H1 (cell line): Measurements from ENCODE around the gene EGLN2. TPM values are rescaled to one million over a fixed set of nuclear protein-coding genes. Genes with fewer than 3 reads are reported as not detected.
A peak's percentile ranks its signal among the peaks of the same experiment; 100 is the strongest.

Experiments
- CTCF ChIA-PET: fragments of 300-600 bp; sonication (Branson Sonifier 250); formaldehyde crosslinking; loops from one replicate; lab custom pipeline; 2021; ENCODE audit not compliant: partially characterized antibody; lab: Charles Lee
- POLR2A ChIA-PET: fragments of 300-600 bp; sonication (Branson Sonifier 250); formaldehyde crosslinking; loops from one replicate; lab custom pipeline; 2021; ENCODE audit warnings: inconsistent platforms; ENCODE audit not compliant: partially characterized antibody; lab: Charles Lee
- DNase-seq, 2 experiments: peaks; one replicate each; pipeline versions ENCODE4 v3.0.0 to v3.0.0-alpha.2; 2010 to 2022; ENCODE audit warnings: low spot score in 2 of 2, low read depth in 1 of 2, mixed read lengths in 1 of 2
- FAIRE-seq: peaks from 2 replicates; lab custom pipeline; 2011; peaks lifted over from hg19 to GRCh38; lab: Jason Lieb, UNC
- H2AFZ ChIP-seq: 2 replicates; pipeline ENCODE4 v1.8.1; 2012; ENCODE audit warnings: low read length, inconsistent platforms
- H2AK5ac ChIP-seq: 2 replicates; pipeline ENCODE4 v1.6.1; 2013; ENCODE audit warnings: low read depth, low read length
- H2BK120ac ChIP-seq: replicated peaks from 2 replicates; pipeline ENCODE3; 2013; ENCODE audit warnings: low read depth, low read length, inconsistent platforms
- H2BK12ac ChIP-seq: 2 replicates; pipeline ENCODE4 v1.6.1; 2013; ENCODE audit warnings: low read depth, low read length
- H2BK15ac ChIP-seq: 2 replicates; pipeline ENCODE4 v1.6.1; 2013; ENCODE audit warnings: low read length
- H2BK20ac ChIP-seq: 2 replicates; pipeline ENCODE4 v1.6.1; 2013; ENCODE audit warnings: low read length
- H2BK5ac ChIP-seq: 2 replicates; pipeline ENCODE4 v1.6.1; 2013; ENCODE audit warnings: low read depth, low read length
- H3K14ac ChIP-seq: 2 replicates; pipeline ENCODE4 v1.6.1; 2013; ENCODE audit warnings: inconsistent platforms; ENCODE audit not compliant: insufficient read length
- H3K18ac ChIP-seq: 2 replicates; pipeline ENCODE4 v1.6.1; 2013; ENCODE audit warnings: low read length; ENCODE audit errors: extremely low read depth
- H3K23ac ChIP-seq: 2 replicates; pipeline ENCODE4 v1.6.1; 2013; ENCODE audit warnings: inconsistent platforms; ENCODE audit not compliant: insufficient read length
- H3K23me2 ChIP-seq: 2 replicates; pipeline ENCODE4 v1.6.1; 2013; ENCODE audit warnings: low read depth, low read length
- H3K27ac ChIP-seq: 2 replicates; pipeline ENCODE4 v1.6.1; 2011; ENCODE audit warnings: low read depth, low read length, inconsistent platforms
- H3K27me3 ChIP-seq, 4 experiments: replicated peaks in 1 of 4; 1 replicate in 1 of 4; 2 replicates in 3 of 4; pipeline versions ENCODE4 v1.6.1 to v1.8.1; 2011 to 2013; ENCODE audit warnings: low read length in 3 of 4, mild to moderate bottlenecking in 3 of 4, inconsistent platforms in 2 of 4, mixed read lengths in 2 of 4, moderate library complexity in 1 of 4; ENCODE audit not compliant: control insufficient read depth in 3 of 4, insufficient read depth in 3 of 4; ENCODE audit errors: extremely low read depth in 1 of 4
- H3K36me3 ChIP-seq, 4 experiments: 2 replicates each; pipeline versions ENCODE4 v1.6.1 to v1.8.1; 2011 to 2013; ENCODE audit warnings: mild to moderate bottlenecking in 4 of 4, low read length in 3 of 4, moderate library complexity in 2 of 4, control low read depth in 1 of 4, inconsistent platforms in 1 of 4; ENCODE audit not compliant: insufficient read depth in 4 of 4, control insufficient read depth in 2 of 4
- H3K4ac ChIP-seq: replicated peaks from 2 replicates; pipeline ENCODE3; 2013; ENCODE audit warnings: low read length, low read depth, mixed read lengths, inconsistent platforms; ENCODE audit not compliant: insufficient read length
- H3K4me1 ChIP-seq, 4 experiments: replicated peaks in 1 of 4; 1 replicate in 1 of 4; 2 replicates in 3 of 4; pipeline versions ENCODE4 v1.6.1 to v1.8.1; 2011 to 2013; ENCODE audit warnings: low read length in 3 of 4, inconsistent platforms in 2 of 4, mixed read lengths in 1 of 4; ENCODE audit not compliant: insufficient read depth in 4 of 4, control insufficient read depth in 3 of 4
- H3K4me2 ChIP-seq, 2 experiments: 2 replicates each; pipeline versions ENCODE4 v1.6.1 to v1.8.1; 2011 to 2013; ENCODE audit warnings: low read depth in 2 of 2, low read length in 2 of 2, control low read depth in 1 of 2, inconsistent platforms in 1 of 2, mild to moderate bottlenecking in 1 of 2; ENCODE audit not compliant: insufficient read depth in 1 of 2
- H3K4me3 ChIP-seq, 4 experiments: fragments of 200-600, 300-600 bp in 1 of 4; sonication (generic), shearing (Covaris generic), sonication (Bioruptor Twin) in 1 of 4; 2 replicates each; pipeline versions ENCODE4 v1.5.1 to v1.8.1; 2011 to 2016; ENCODE audit warnings: low read length in 4 of 4, low read depth in 3 of 4, control low read depth in 2 of 4, inconsistent platforms in 2 of 4, mild to moderate bottlenecking in 2 of 4, mixed read lengths in 1 of 4, moderate library complexity in 1 of 4; ENCODE audit not compliant: insufficient read depth in 2 of 4; ENCODE audit errors: extremely low read depth in 1 of 4
- H3K56ac ChIP-seq: replicated peaks from 2 replicates; pipeline ENCODE3; 2013; ENCODE audit warnings: low read depth, mild to moderate bottlenecking, mixed read lengths, low read length, inconsistent platforms; ENCODE audit not compliant: insufficient read length
- H3K79me1 ChIP-seq: 2 replicates; pipeline ENCODE4 v1.6.1; 2013; ENCODE audit warnings: low read depth, low read length, control low read depth
- H3K79me2 ChIP-seq, 2 experiments: 2 replicates each; pipeline versions ENCODE4 v1.6.1 to v1.8.1; 2012 to 2013; ENCODE audit warnings: low read length in 2 of 2, mild to moderate bottlenecking in 2 of 2, inconsistent platforms in 1 of 2; ENCODE audit not compliant: insufficient read depth in 2 of 2, control insufficient read depth in 1 of 2
- H3K9ac ChIP-seq, 4 experiments: replicated peaks in 1 of 4; 1 replicate in 1 of 4; 2 replicates in 3 of 4; pipeline versions ENCODE4 v1.6.1 to v1.8.1; 2011 to 2013; ENCODE audit warnings: low read depth in 3 of 4, low read length in 3 of 4, control low read depth in 2 of 4, mild to moderate bottlenecking in 2 of 4, moderate library complexity in 2 of 4, inconsistent platforms in 1 of 4; ENCODE audit errors: extremely low read depth in 1 of 4
- H3K9me3 ChIP-seq, 2 experiments: 2 replicates each; pipeline versions ENCODE4 v1.6.1 to v1.8.1; 2012 to 2013; ENCODE audit warnings: mild to moderate bottlenecking in 2 of 2, moderate library complexity in 2 of 2, control low read depth in 1 of 2, inconsistent platforms in 1 of 2, low read depth in 1 of 2, low read length in 1 of 2, mixed read lengths in 1 of 2; ENCODE audit not compliant: insufficient read depth in 2 of 2
- H4K20me1 ChIP-seq, 2 experiments: replicated peaks in 1 of 2; 2 replicates each; pipeline versions ENCODE3 to v1.8.1; 2011 to 2013; ENCODE audit warnings: inconsistent platforms in 2 of 2, low read length in 2 of 2, mild to moderate bottlenecking in 1 of 2; ENCODE audit not compliant: insufficient read depth in 2 of 2, control insufficient read depth in 1 of 2
- H4K5ac ChIP-seq: 2 replicates; pipeline ENCODE4 v1.6.1; 2013; ENCODE audit warnings: low read length, low read depth, mixed read lengths, inconsistent platforms; ENCODE audit not compliant: insufficient read length
- H4K8ac ChIP-seq: 2 replicates; pipeline ENCODE4 v1.8.0; 2013; ENCODE audit warnings: mild to moderate bottlenecking, moderate library complexity, low read length, inconsistent platforms; ENCODE audit not compliant: insufficient read depth; ENCODE audit errors: extremely low read depth
- H4K91ac ChIP-seq: replicated peaks from 2 replicates; pipeline ENCODE3; 2013; ENCODE audit warnings: low read length, mixed read lengths, inconsistent platforms; ENCODE audit not compliant: insufficient read length
- ASH2L ChIP-seq: fragments of 200-600, 300-600 bp; sonication (generic); IDR thresholded peaks from one replicate; pipeline ENCODE4 v1.7.1; 2017; ENCODE audit warnings: low read length
- CBX5 ChIP-seq: fragments of 300-800, 300-1000 bp; sonication (generic); IDR thresholded peaks from 2 replicates; pipeline ENCODE4 v1.7.1; 2016; ENCODE audit warnings: antibody characterized with exemption, low read length, low read depth
- CREB1 ChIP-seq: IDR thresholded peaks from 2 replicates; pipeline ENCODE4 v1.6.1; 2012; ENCODE audit warnings: inconsistent platforms
- E2F6 ChIP-seq: IDR thresholded peaks from 2 replicates; pipeline ENCODE4 v1.6.1; 2012; ENCODE audit warnings: inconsistent platforms
- EZH2 ChIP-seq: fragments of 200-600 bp; sonication (generic); IDR thresholded peaks from 2 replicates; pipeline ENCODE4 v1.7.1; 2012; ENCODE audit warnings: low read depth, mild to moderate bottlenecking, moderate library complexity, low read length, inconsistent platforms; ENCODE audit not compliant: severe bottlenecking
- KDM4A ChIP-seq: IDR thresholded peaks from one replicate; pipeline ENCODE4 v1.7.1; 2012; ENCODE audit warnings: low read depth, mild to moderate bottlenecking, moderate library complexity, low read length, inconsistent platforms; ENCODE audit not compliant: severe bottlenecking
- POLR2AphosphoS5 ChIP-seq: IDR thresholded peaks from 2 replicates; pipeline ENCODE4 v1.6.1; 2011; ENCODE audit warnings: low read depth, low read length
- RBBP5 ChIP-seq: IDR thresholded peaks from 2 replicates; pipeline ENCODE4 v1.7.1; 2012; ENCODE audit warnings: low read depth, mild to moderate bottlenecking, inconsistent platforms, low read length, moderate library complexity, borderline replicate concordance
- SIX5 ChIP-seq: IDR thresholded peaks from 2 replicates; pipeline ENCODE4 v1.6.1; 2011; ENCODE audit warnings: mild to moderate bottlenecking, low read depth, low read length
- SP4 ChIP-seq: IDR thresholded peaks from 2 replicates; pipeline ENCODE4 v1.6.1; 2012; ENCODE audit warnings: low read length, inconsistent platforms
- TCF12 ChIP-seq: IDR thresholded peaks from 2 replicates; pipeline ENCODE4 v1.6.1; 2011; ENCODE audit warnings: low read depth, mild to moderate bottlenecking, low read length
- YY1 ChIP-seq: IDR thresholded peaks from 2 replicates; pipeline ENCODE4 v1.6.1; 2011; ENCODE audit warnings: low read depth, mild to moderate bottlenecking, low read length
- WGBS, 2 experiments: shearing (Covaris generic) in 1 of 2; methylation state at CpG; one replicate each; pipeline versions ENCODE4 v1.1.6 to v1.1.7; 2013 to 2015; ENCODE audit warnings: low lambda C conversion rate in 2 of 2, mixed read lengths in 2 of 2, inconsistent platforms in 1 of 2, low coverage in 1 of 2, missing lambda C conversion rate in 1 of 2; ENCODE audit not compliant: insufficient replicate concordance in 2 of 2, insufficient coverage in 1 of 2, insufficient read length in 1 of 2; ENCODE audit errors: extremely low coverage in 1 of 2, missing lambda C conversion rate in 1 of 2; 5-methylcytosine and 5-hydroxymethylcytosine counted together
- polyA plus RNA-seq, 7 experiments: library from polyadenylated mRNA; depleted of rRNA in 3 of 7; stranded (reverse) in 5 of 7; unstranded in 2 of 7; fragments of >200 nt in 5 of 7; fragments of 200-250 nt in 2 of 7; gene quantifications; 1 replicate in 5 of 7; 2 replicates in 1 of 7; 4 replicates in 1 of 7; pipeline versions ENCODE4 v1.2.1 to v1.2.3, GENCODE V29; 2011 to 2013; ENCODE audit warnings: missing spikeins in 2 of 7, mixed read lengths in 2 of 7
- total RNA-seq: library from RNA; stranded (reverse); fragmentation: NEBNext Ultra II Directional; extraction: Animal tissue kit (Norgen Biotek cat#: 25700); gene quantifications from 2 replicates; pipeline ENCODE4 v1.2.1, GENCODE V29; 2021

EGLN2 gene
- total and polyA plus RNA-seq, 2 of the 8 experiments (the other 6 are each of a cell fraction or from before 2014, with no cell fraction given), result 86.9 to 103 TPM

GRCh38 chr19:40806423-40807146 lies 7.6 kb downstream of the EGLN2 start:
- Histone ChIP-seq H3K79me2 (peaks cover 5 to 58% of the 10 kb centered on the region in 2 experiments), H4K5ac (no peak overlapping the region), H4K8ac (no peak overlapping the region; the same call in 1 of the 2 replicates), H3K23ac (no peak overlapping the region), H2BK20ac (no peak overlapping the region), H3K4ac (no peak overlapping the region), H3K14ac (no peak overlapping the region), H3K23me2 (peaks cover 7% of the 10 kb centered on the region; the same call in 1 of the 2 replicates), H2BK120ac (no peak overlapping the region), H3K18ac (no peak overlapping the region), H2BK12ac (no peak overlapping the region), H3K4me3 (peak overlapping the region in 2 of 4 experiments; percentile 22 to 35; a peak in 2 of 8 replicates), H3K4me2 (peak overlapping the region; percentile 4 to 45; a peak in 3 of 4 replicates), H2BK15ac (no peak overlapping the region), H2BK5ac (0 out of 2 replicates have a peak overlapping the region, but pooled peaks have one; percentile 35), H2AK5ac (0 out of 2 replicates have a peak overlapping the region, but pooled peaks have one; percentile 28), H3K36me3 (peaks cover 6 to 42% (median 13%) of the 10 kb centered on the region in 4 experiments; a peak in 6 of 8 replicates), H4K91ac (no peak overlapping the region), H3K56ac (no peak overlapping the region), H3K4me1 (peaks cover 3 to 53% (median 27%) of the 10 kb centered on the region in 4 experiments), H3K27me3 (no peaks in the 10 kb centered on the region), H2AFZ (no peak overlapping the region), H3K9ac (no peak overlapping the region), H3K27ac (no peak overlapping the region), H3K79me1 (peaks cover 31% of the 10 kb centered on the region), H4K20me1 (peaks cover 44 to 60% of the 10 kb centered on the region in 2 experiments), H3K9me3 (no peaks in the 10 kb centered on the region)
- CTCF ChIA-PET, result interaction anchor here (0.8 to 4.4 kb wide), 21 partner anchors 8 to 338 kb away, joined by 3 to 26 read pairs (median 5); partner anchors contain the start of genes EGLN2, NUMBL and RAB4B
- DNase-seq (peak; percentile 90 to 95), FAIRE-seq (peak; percentile 77)
- WGBS, 2 experiments, result 37% methylated on average over 25 of the region's 26 CpGs; no CpG with 5 or more reads in 1 of the 2 experiments
- POLR2A ChIA-PET, result interaction anchor here (0.5 to 15.7 kb wide), 24 partner anchors 8 to 320 kb away, joined by 3 to 241 read pairs (median 5); partner anchors contain the start of genes ACTMAP, COQ8B, EGLN2 and ITPKC
- no peak for TF ChIP-seq ASH2L
- TF ChIP-seq RBBP5, result no peak
- TF ChIP-seq YY1, result 0 out of 2 replicates have a peak, but pooled peaks have one; percentile 68
- no peak for TF ChIP-seq TCF12
- no peak for TF ChIP-seq EZH2
- TF ChIP-seq E2F6, result no peak
- TF ChIP-seq CREB1, result peak; percentile 87
- TF ChIP-seq SP4, result no peak; the same call in 1 of the 2 replicates
- peak; percentile 30; the same call in 1 of the 2 replicates for TF ChIP-seq SIX5
- TF ChIP-seq CBX5, result no peak
- TF ChIP-seq POLR2AphosphoS5, result peak; percentile 58
- no peak for TF ChIP-seq KDM4A
